ENCODE data around the gene LRP5.

Gene LRP5

GRCh38 chr11:68347345-68347744 is 35.0 kb downstream of the LRP5 start:
- DNase-seq (ENCODE audit: low spot score) = no peak

- no peak for DNase-seq (ENCODE audit: low spot score)
Observed at GRCh38 chr11:68347841-68348240, 35.5 kb downstream of the LRP5 start.

- no peak for DNase-seq (ENCODE audit: low spot score)
Observed at GRCh38 chr11:68349461-68350249, 37.3 kb downstream of the LRP5 start.

- DNase-seq (ENCODE audit: low spot score) = no peak
Observed at GRCh38 chr11:68350759-68351449, 38.5 kb downstream of the LRP5 start.

GRCh38 chr11:68351450-68352275 is 39.3 kb downstream of the LRP5 start:
- no peak for DNase-seq (ENCODE audit: low spot score)

- DNase-seq (ENCODE audit: low spot score) = no peak
Observed at GRCh38 chr11:68352591-68352990, 40.2 kb downstream of the LRP5 start.

GRCh38 chr11:68353118-68353517 is 40.7 kb downstream of the LRP5 start:
- no peak for DNase-seq (ENCODE audit: low spot score)

- no peak for DNase-seq (ENCODE audit: low spot score)
Observed at GRCh38 chr11:68353669-68354068, 41.3 kb downstream of the LRP5 start.

GRCh38 chr11:68354148-68354872 is 41.9 kb downstream of the LRP5 start:
- no peak for DNase-seq (ENCODE audit: low spot score)

- DNase-seq (ENCODE audit: low spot score) = no peak
Observed at GRCh38 chr11:68355471-68355870, 43.1 kb downstream of the LRP5 start.

- DNase-seq (ENCODE audit: low spot score) = no peak
Observed at GRCh38 chr11:68357568-68357967, 45.2 kb downstream of the LRP5 start.

- no peak for DNase-seq (ENCODE audit: low spot score)
Observed at GRCh38 chr11:68358416-68358815, 46.0 kb downstream of the LRP5 start.

- no peak for DNase-seq (ENCODE audit: low spot score)
Observed at GRCh38 chr11:68361702-68362101, 49.3 kb downstream of the LRP5 start.

- no peak for DNase-seq (ENCODE audit: low spot score)
Observed at GRCh38 chr11:68362801-68363379, 50.5 kb downstream of the LRP5 start.

- no peak for DNase-seq (ENCODE audit: low spot score)
Observed at GRCh38 chr11:68363776-68364175, 51.4 kb downstream of the LRP5 start.

- DNase-seq (ENCODE audit: low spot score) = no peak
Observed at GRCh38 chr11:68364581-68364980, 52.2 kb downstream of the LRP5 start.

GRCh38 chr11:68365943-68366435 is 53.6 kb downstream of the LRP5 start:
- DNase-seq (ENCODE audit: low spot score) = no peak

- no peak for DNase-seq (ENCODE audit: low spot score)
Observed at GRCh38 chr11:68367252-68367651, 54.9 kb downstream of the LRP5 start.

- no peak for DNase-seq (ENCODE audit: low spot score)
Observed at GRCh38 chr11:68369756-68370155, 57.4 kb downstream of the LRP5 start.

- no peak for DNase-seq (ENCODE audit: low spot score)
Observed at GRCh38 chr11:68370211-68371111, 58.1 kb downstream of the LRP5 start.
